T-helper 17 cell (primary cell): ENCODE data around the gene LRRC4B. TPM values are rescaled to one million over a fixed set of nuclear protein-coding genes. Genes with fewer than 3 reads are reported as not detected.
"Not testable (repeated sequence)": the region's sequence is repeated elsewhere in the genome, so short reads cannot be mapped to it uniquely, and the experiment has no call there.

ENCODE experiments used
- ATAC-seq: fragments of 150-1000 bp; cut with Tn5 transposase; 2 replicates; pipeline ENCODE4 v1.10.0; 2021; ENCODE audit warnings: mild to moderate bottlenecking, moderate library complexity
- DNase-seq, 3 donors: peaks; one replicate each; pipeline versions ENCODE4 v3.0.0 to v3.0.0-alpha.2; 2020 to 2021
- H3K9me3 ChIP-seq: one replicate; pipeline ENCODE4 v1.7.0; 2013; ENCODE audit warnings: low read length, mild to moderate bottlenecking; ENCODE audit not compliant: control insufficient read depth, poor library complexity, severe bottlenecking
- H3K27ac Mint-ChIP-seq: one replicate; pipeline ENCODE4 v1.8.0; 2022; ENCODE audit warnings: mild to moderate bottlenecking, moderate library complexity, mixed read lengths
- H3K27me3 Mint-ChIP-seq: one replicate; pipeline ENCODE4 v1.8.0; 2022; ENCODE audit warnings: mixed read lengths
- H3K36me3 Mint-ChIP-seq: one replicate; pipeline ENCODE4 v1.8.0; 2022; ENCODE audit warnings: low read depth, mixed read lengths
- H3K4me1 Mint-ChIP-seq: one replicate; pipeline ENCODE4 v1.8.0; 2022; ENCODE audit warnings: mild to moderate bottlenecking, mixed read lengths
- H3K4me3 Mint-ChIP-seq: one replicate; pipeline ENCODE4 v1.8.0; 2022; ENCODE audit warnings: mild to moderate bottlenecking, moderate library complexity, mixed read lengths
- total RNA-seq, 4 donors: library from RNA in 2 of 4; stranded (reverse) in 2 of 4; gene quantifications; one replicate each; pipeline ENCODE4 v1.2.3 and lab custom pipeline; 2022 to 2026

Gene LRRC4B
- total RNA-seq, 2 donors from 2014 or later = not detected

DNA sequence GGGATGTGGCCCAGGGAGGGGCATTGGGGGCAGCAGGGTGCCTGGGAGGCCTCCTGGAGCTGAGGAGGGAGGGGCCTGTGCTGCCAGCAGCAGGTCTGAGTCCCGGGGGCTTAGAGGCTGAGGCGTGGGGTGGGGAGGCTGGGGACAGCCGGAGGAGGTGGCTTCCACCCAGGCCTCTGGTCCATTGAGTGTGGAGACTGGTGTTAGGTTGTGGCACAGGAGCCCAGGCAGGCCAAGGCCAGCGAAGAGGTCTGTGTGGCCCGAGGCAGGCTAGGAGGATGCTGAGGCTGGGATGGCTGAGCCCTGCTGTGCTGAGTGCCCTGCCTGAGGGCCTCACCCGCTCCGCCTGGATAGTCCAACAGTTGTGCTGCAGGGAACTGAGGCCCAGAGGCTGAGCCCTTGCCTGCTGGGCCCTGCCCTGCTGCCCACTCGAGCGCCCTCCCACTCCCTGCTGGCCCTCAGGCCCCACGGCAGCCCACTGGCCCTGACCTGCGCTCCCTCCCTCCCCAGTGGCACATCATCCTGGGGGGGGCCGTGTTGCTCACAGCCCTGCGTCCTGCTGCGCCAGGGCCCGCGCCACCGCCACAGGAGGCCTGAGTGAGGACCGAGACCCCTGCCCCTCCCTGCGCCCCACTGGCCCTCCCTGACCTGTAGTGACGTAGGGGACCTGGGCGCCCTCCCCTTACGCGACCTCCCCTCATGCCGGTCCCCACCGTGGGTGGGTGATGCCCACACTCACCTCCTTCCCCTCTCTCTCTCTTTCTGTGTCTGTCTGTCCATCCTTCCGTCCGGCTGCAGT lies 86.7 kb downstream of the LRRC4B start:
- DNase-seq (no peak), ATAC-seq (no peak)
- H3K9me3 ChIP-seq = no peaks in the 10 kb centered on the region
- Mint-ChIP-seq H3K36me3 (peaks cover 6% of the 10 kb centered on the region), H3K27me3 (no peaks in the 10 kb centered on the region), H3K27ac (peak overlapping the region; percentile 85), H3K4me1 (peaks cover 23% of the 10 kb centered on the region), H3K4me3 (no peak overlapping the region)

DNA sequence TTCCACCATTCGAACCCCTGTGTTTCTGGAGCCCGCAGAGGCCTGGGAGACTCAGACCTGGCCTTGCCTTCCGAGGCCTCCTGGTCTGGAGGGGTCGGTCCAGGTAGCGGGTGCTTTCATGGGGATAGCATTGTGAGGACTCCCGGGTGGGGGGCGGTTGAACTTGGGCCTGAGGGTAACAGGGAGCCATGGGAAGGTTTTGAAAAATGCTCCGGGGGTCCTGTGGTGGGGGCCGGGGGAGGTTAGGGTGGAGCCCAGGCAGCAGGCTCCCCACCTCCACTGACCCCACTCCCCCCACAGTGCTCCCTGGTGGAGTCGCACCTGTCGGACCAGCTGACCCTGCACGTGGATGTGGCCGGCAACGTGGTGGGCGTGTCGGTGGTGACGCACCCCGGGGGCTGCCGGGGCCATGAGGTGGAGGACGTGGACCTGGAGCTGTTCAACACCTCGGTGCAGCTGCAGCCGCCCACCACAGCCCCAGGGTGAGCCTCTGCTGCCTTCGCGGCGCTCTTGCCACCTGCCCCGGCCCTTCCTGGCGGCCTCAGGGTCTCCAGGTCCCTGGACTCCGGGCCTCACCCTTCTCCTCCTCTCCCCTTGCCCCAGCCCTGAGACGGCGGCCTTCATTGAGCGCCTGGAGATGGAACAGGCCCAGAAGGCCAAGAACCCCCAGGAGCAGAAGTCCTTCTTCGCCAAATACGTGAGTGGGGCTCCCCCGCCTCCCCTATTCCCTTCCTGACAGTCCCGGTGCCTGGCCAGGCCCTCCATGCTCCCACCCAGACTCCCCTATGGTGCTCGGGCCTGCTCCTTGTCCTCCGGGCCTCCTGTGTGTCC lies 87.7 kb downstream of the LRRC4B start:
- no peak for ATAC-seq
- Mint-ChIP-seq H3K36me3 (peaks cover 6% of the 10 kb centered on the region), H3K4me3 (no peak overlapping the region), H3K27ac (peak overlapping the region; percentile 85), H3K4me1 (peaks cover 29% of the 10 kb centered on the region), H3K27me3 (no peaks in the 10 kb centered on the region)
- no peak for DNase-seq
- no peaks in the 10 kb centered on the region for H3K9me3 ChIP-seq

- no peak overlapping the region for H3K27ac Mint-ChIP-seq
- peaks cover 3% of the 10 kb centered on the region for H3K36me3 Mint-ChIP-seq
- H3K9me3 ChIP-seq = no peaks in the 10 kb centered on the region
- no peaks in the 10 kb centered on the region for H3K27me3 Mint-ChIP-seq
- ATAC-seq (no peak), DNase-seq (no peak)
- H3K4me3 Mint-ChIP-seq = no peak overlapping the region
- H3K4me1 Mint-ChIP-seq = peaks cover 31% of the 10 kb centered on the region
Observed at GRCh38 chr19:50479761-50480251, 88.4 kb downstream of the LRRC4B start.

- H3K9me3 ChIP-seq = no peaks in the 10 kb centered on the region
- no peak for DNase-seq
- Mint-ChIP-seq H3K36me3 (peaks cover 3% of the 10 kb centered on the region), H3K4me1 (peaks cover 31% of the 10 kb centered on the region), H3K27me3 (no peaks in the 10 kb centered on the region), H3K27ac (no peak overlapping the region), H3K4me3 (peak overlapping the region; percentile 19)
- no peak for ATAC-seq
Observed at GRCh38 chr19:50478901-50479715, 89.1 kb downstream of the LRRC4B start.

DNA sequence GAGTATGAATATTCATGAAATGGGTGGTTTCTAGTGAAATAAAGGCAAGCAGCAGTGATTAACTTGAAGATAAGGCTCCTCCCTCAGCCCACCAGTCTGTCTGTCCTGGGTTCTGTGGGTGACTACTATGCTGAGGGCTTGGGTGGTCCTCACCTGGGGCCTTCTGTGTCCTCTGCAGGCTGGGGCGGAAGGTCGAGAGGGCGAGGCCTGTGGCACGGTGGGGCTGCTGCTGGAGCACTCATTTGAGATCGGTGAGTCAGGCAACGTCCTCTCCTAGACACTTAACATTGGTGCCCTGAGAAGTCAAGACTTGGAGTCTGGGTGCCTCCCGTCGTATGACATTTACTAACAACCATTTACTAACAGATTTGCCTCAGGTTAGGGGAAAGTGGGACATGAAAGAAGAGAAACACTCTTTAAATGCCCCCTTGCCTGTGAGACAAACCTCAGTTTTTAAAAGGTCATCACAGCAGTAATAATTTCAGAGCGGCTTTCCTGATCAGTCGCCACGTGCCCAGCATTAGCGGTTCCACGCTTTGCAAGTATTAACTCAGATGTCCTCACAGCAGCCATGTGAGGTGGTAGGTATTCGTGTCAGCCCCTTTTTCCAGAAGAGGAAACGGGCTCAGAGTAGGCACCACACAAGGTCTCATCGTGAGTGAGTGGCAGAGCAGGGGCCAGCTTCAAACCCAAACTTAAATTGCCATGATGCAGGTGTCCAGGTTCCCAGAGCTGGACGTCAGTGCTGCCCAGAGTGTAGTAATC lies 90.3 kb downstream of the LRRC4B start:
- Mint-ChIP-seq H3K4me3 (peak overlapping the region; percentile 98), H3K4me1 (peaks cover 26% of the 10 kb centered on the region), H3K36me3 (peaks cover 3% of the 10 kb centered on the region), H3K27me3 (no peaks in the 10 kb centered on the region), H3K27ac (peak overlapping the region; percentile 93)
- ATAC-seq = no peak
- no peak for DNase-seq
- no peaks in the 10 kb centered on the region for H3K9me3 ChIP-seq

- Mint-ChIP-seq H3K27me3 (no peaks in the 10 kb centered on the region), H3K36me3 (peaks cover 3% of the 10 kb centered on the region), H3K27ac (peak overlapping the region; percentile 93), H3K4me3 (peak overlapping the region; percentile 98), H3K4me1 (peaks cover 26% of the 10 kb centered on the region)
- H3K9me3 ChIP-seq = no peaks in the 10 kb centered on the region
- DNase-seq (no peak), ATAC-seq (no peak)
Observed at GRCh38 chr19:50476907-50477238, 91.4 kb downstream of the LRRC4B start.

DNA sequence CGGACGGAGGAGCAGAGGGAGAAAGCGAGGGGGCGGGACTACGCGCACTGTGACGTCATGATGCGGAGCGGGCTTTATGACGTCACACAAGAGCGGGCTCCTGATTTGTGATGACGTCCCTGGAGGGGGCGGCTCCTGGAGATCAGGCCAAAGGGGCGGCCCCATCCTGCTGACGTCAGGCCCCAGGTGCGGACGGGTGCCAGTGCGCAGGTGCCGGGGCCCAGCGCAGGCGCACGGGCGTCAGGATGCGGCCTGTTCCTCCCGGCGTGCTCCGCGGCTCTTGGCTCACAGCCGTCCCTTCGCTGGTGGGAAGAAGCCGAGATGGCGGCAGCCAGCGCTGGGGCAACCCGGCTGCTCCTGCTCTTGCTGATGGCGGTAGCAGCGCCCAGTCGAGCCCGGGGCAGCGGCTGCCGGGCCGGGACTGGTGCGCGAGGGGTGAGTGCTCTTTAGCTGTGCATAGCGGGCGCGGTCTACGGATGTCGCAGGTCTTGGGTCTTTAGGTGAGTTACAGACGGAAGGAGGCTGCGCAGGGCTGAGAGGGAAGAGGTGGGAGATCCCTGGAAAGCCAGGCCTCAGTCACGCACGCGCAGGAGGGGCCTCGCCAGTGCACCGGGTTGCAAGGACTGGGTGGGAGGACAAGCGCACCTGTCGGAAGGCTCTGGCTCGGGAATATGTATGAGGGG lies 91.9 kb downstream of the LRRC4B start, which contains the start of the genes EMC10 and GARIN5A:
EMC10 (plus strand) TSS at position 284 of the 683 bp plus-strand sequence; CDS start at position 322, 38 bp downstream.
GARIN5A (minus strand) TSS at position 625 of the 683 bp plus-strand sequence; CDS start at position 165, 460 bp downstream.
- Mint-ChIP-seq H3K36me3 (peaks cover 3% of the 10 kb centered on the region), H3K4me3 (peak within 1 kb of the TSS; percentile 98), H3K27me3 (no peaks in the 10 kb centered on the region), H3K4me1 (peaks cover 26% of the 10 kb centered on the region), H3K27ac (peak within 1 kb of the TSS; percentile 93)
- DNase-seq (peak; percentile 88 to 93 (median 90)), ATAC-seq (peak; percentile 94)
- no peaks in the 10 kb centered on the region for H3K9me3 ChIP-seq

GRCh38 chr19:50475736-50476223 lies 92.5 kb downstream of the LRRC4B start:
- no peak for ATAC-seq

GRCh38 chr19:50475101-50475568 lies 93.1 kb downstream of the LRRC4B start:
- H3K27ac Mint-ChIP-seq = peak overlapping the region; percentile 93
- H3K36me3 Mint-ChIP-seq = peaks cover 3% of the 10 kb centered on the region
- H3K4me3 Mint-ChIP-seq = peak overlapping the region; percentile 98
- ATAC-seq = no peak
- no peaks in the 10 kb centered on the region for H3K9me3 ChIP-seq
- DNase-seq = no peak
- no peaks in the 10 kb centered on the region for H3K27me3 Mint-ChIP-seq
- H3K4me1 Mint-ChIP-seq = peaks cover 22% of the 10 kb centered on the region

More at GRCh38 chr19:50475736-50476223, 92.5 kb downstream of the LRRC4B start:
- H3K36me3 Mint-ChIP-seq = peaks cover 3% of the 10 kb centered on the region
- H3K4me1 Mint-ChIP-seq = peaks cover 23% of the 10 kb centered on the region
- DNase-seq = no peak
- peak overlapping the region; percentile 98 for H3K4me3 Mint-ChIP-seq
- no peaks in the 10 kb centered on the region for H3K27me3 Mint-ChIP-seq
- peak overlapping the region; percentile 93 for H3K27ac Mint-ChIP-seq
- no peaks in the 10 kb centered on the region for H3K9me3 ChIP-seq

- not testable (repeated sequence) for H3K27ac Mint-ChIP-seq, H3K27me3 Mint-ChIP-seq, H3K9me3 ChIP-seq, ATAC-seq, H3K36me3 Mint-ChIP-seq, H3K4me3 Mint-ChIP-seq, DNase-seq
- peaks cover 20% of the 10 kb centered on the region for H3K4me1 Mint-ChIP-seq
Observed at GRCh38 chr19:50473336-50473735, 94.9 kb downstream of the LRRC4B start.

DNA sequence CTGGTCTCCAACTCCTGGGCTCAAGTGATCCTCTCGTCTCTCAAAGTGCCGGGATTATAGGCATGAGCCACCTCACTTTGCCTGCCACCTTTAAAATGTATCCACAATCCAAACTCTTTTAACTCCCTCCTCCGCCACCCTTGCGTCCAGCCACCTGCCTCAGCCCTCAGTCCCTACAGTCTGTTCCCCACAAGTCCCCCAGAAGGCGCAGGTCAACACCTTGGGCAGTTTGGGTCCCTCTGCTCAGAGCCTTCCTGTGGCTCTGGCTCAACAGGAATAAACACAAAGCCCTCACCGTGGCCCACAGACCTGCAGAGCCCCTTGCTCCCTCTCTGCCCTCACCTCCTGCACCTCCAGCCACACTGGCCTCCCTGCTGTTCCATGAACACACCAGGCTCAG lies 99.4 kb downstream of the LRRC4B start:
- no peak for DNase-seq
- Mint-ChIP-seq H3K36me3 (no peaks in the 10 kb centered on the region), H3K4me3 (no peak overlapping the region), H3K4me1 (no peaks in the 10 kb centered on the region), H3K27ac (no peak overlapping the region), H3K27me3 (peaks cover 16% of the 10 kb centered on the region)
- H3K9me3 ChIP-seq = no peaks in the 10 kb centered on the region
- ATAC-seq = no peak
